Parathyroid adenoma (tissue), 2 donors: ENCODE data around the gene GDPGP1.

ENCODE experiments used
- H2AFZ ChIP-seq: fragments of 300-600 bp; sonication (generic); one replicate; pipeline ENCODE4 v1.7.0; 2017; ENCODE audit warnings: antibody characterized with exemption, mild to moderate bottlenecking
- H3K27ac ChIP-seq: fragments of 300-600 bp; sonication (generic); one replicate; pipeline ENCODE4 v1.7.0; 2017
- H3K27me3 ChIP-seq: fragments of 300-600 bp; sonication (generic); one replicate; pipeline ENCODE4 v1.7.0; 2017; ENCODE audit warnings: low read length; ENCODE audit not compliant: control insufficient read depth, insufficient read depth
- H3K36me3 ChIP-seq: fragments of 300-600 bp; sonication (generic); one replicate; pipeline ENCODE4 v1.7.0; 2017; ENCODE audit warnings: low read length; ENCODE audit not compliant: control insufficient read depth, insufficient read depth
- H3K4me1 ChIP-seq: fragments of 300-600 bp; sonication (generic); one replicate; pipeline ENCODE4 v1.7.0; 2017; ENCODE audit warnings: control low read depth
- H3K4me2 ChIP-seq: fragments of 300-600 bp; sonication (generic); one replicate; pipeline ENCODE4 v1.7.0; 2017; ENCODE audit warnings: low read length
- H3K4me3 ChIP-seq: fragments of 300-600 bp; sonication (generic); one replicate; pipeline ENCODE4 v1.7.0; 2017; ENCODE audit warnings: low read depth, low read length
- H3K79me2 ChIP-seq: fragments of 300-600 bp; sonication (generic); one replicate; pipeline ENCODE4 v1.7.0; 2017; ENCODE audit warnings: control low read depth
- H3K9ac ChIP-seq: fragments of 300-600 bp; sonication (generic); one replicate; pipeline ENCODE4 v1.7.0; 2017; ENCODE audit warnings: mild to moderate bottlenecking
- H3K9me3 ChIP-seq: fragments of 300-600 bp; sonication (generic); one replicate; pipeline ENCODE4 v1.7.0; 2017; ENCODE audit warnings: low read length; ENCODE audit not compliant: control insufficient read depth
- TF ChIP-seq, protein P1 (sequence below): fragments of 300-600 bp; sonication (generic); IDR thresholded peaks from one replicate; pipeline ENCODE4 v1.7.0; 2017; ENCODE audit warnings: antibody characterized with exemption, mild to moderate bottlenecking
- donor health status: primary hyperparathyroidism.

The GDPGP1 gene

GRCh38 chr15:90191794-90192509 lies 42.1 kb upstream of the GDPGP1 start:
- Histone ChIP-seq H3K4me1 (peaks cover 8% of the 10 kb centered on the region), H2AFZ (no peak overlapping the region), H3K4me3 (no peak overlapping the region), H3K4me2 (peak overlapping the region; percentile 9), H3K79me2 (peaks cover 2% of the 10 kb centered on the region), H3K9ac (no peak overlapping the region), H3K9me3 (no peaks in the 10 kb centered on the region), H3K36me3 (no peaks in the 10 kb centered on the region), H3K27ac (peak overlapping the region; percentile 68), H3K27me3 (no peaks in the 10 kb centered on the region)
- TF ChIP-seq, protein P1, sequence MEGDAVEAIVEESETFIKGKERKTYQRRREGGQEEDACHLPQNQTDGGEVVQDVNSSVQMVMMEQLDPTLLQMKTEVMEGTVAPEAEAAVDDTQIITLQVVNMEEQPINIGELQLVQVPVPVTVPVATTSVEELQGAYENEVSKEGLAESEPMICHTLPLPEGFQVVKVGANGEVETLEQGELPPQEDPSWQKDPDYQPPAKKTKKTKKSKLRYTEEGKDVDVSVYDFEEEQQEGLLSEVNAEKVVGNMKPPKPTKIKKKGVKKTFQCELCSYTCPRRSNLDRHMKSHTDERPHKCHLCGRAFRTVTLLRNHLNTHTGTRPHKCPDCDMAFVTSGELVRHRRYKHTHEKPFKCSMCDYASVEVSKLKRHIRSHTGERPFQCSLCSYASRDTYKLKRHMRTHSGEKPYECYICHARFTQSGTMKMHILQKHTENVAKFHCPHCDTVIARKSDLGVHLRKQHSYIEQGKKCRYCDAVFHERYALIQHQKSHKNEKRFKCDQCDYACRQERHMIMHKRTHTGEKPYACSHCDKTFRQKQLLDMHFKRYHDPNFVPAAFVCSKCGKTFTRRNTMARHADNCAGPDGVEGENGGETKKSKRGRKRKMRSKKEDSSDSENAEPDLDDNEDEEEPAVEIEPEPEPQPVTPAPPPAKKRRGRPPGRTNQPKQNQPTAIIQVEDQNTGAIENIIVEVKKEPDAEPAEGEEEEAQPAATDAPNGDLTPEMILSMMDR, result no peak

GRCh38 chr15:90192961-90193786 lies 40.8 kb upstream of the GDPGP1 start:
- H2AFZ ChIP-seq, result no peak overlapping the region
- peaks cover 8% of the 10 kb centered on the region for H3K4me1 ChIP-seq
- H3K9me3 ChIP-seq, result no peaks in the 10 kb centered on the region
- H3K9ac ChIP-seq, result no peak overlapping the region
- H3K4me2 ChIP-seq, result no peak overlapping the region
- H3K4me3 ChIP-seq, result no peak overlapping the region
- peaks cover 3% of the 10 kb centered on the region for H3K79me2 ChIP-seq
- H3K27ac ChIP-seq, result peak overlapping the region; percentile 68
- no peaks in the 10 kb centered on the region for H3K27me3 ChIP-seq
- TF ChIP-seq, protein P1, result no peak
- no peaks in the 10 kb centered on the region for H3K36me3 ChIP-seq

GRCh38 chr15:90194655-90195054 lies 39.4 kb upstream of the GDPGP1 start:
- TF ChIP-seq, protein P1, result no peak
- Histone ChIP-seq H3K9me3 (no peaks in the 10 kb centered on the region), H3K27ac (no peak overlapping the region), H2AFZ (no peak overlapping the region), H3K9ac (no peak overlapping the region), H3K27me3 (no peaks in the 10 kb centered on the region), H3K36me3 (no peaks in the 10 kb centered on the region), H3K79me2 (peaks cover 3% of the 10 kb centered on the region), H3K4me2 (no peak overlapping the region), H3K4me1 (peaks cover 8% of the 10 kb centered on the region), H3K4me3 (no peak overlapping the region)

DNA sequence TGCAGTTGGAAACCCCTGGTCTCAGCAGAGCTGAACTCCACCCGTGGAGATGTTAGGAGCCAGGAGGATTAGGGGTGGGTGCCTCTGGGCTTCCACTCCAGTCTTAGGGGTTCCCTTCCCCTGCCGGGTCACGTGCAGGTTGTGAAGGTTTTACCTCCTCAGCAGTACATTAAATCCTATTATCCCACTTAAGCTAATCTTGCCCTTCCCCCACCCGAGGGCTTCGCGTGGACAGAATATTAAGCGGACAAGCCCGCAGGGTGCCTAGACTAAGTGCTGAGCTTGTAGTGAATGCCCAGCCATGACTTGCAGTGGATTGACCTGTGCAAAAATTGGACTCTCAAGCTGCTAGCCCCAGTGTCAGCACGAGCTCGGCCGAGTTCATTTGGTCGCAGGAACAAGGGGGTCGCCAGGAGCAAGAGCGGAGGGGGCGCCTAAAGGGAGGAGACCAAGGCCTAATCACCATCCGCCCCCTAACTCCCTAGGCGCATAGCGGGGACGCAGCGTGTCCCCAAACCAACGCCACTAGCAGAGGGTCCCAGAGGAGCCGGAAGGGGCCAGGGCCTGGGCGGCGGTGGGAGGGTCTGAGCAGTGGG lies 33.4 kb upstream of the GDPGP1 start:
- Histone ChIP-seq H3K4me2 (peak overlapping the region; percentile 92), H3K4me3 (peak overlapping the region; percentile 66), H3K4me1 (peaks cover 4% of the 10 kb centered on the region), H3K36me3 (no peaks in the 10 kb centered on the region), H3K79me2 (peaks cover 26% of the 10 kb centered on the region), H3K9ac (no peak overlapping the region), H2AFZ (peak overlapping the region; percentile 76), H3K27me3 (no peaks in the 10 kb centered on the region), H3K27ac (peak overlapping the region; percentile 64), H3K9me3 (no peaks in the 10 kb centered on the region)
- TF ChIP-seq, protein P1, result no peak
